Measurements from ENCODE around the gene PATJ. TPM values are rescaled to one million over a fixed set of nuclear protein-coding genes. Genes with fewer than 3 reads are reported as not detected.

PATJ gene
- total and polyA plus RNA-seq, 2 experiments from 2014 or later: 35.3 to 68.4 TPM

- peak overlapping the region; percentile 96 for H3K27ac Mint-ChIP-seq
- H3F3A ChIP-seq (replicated peaks; ENCODE audit: low read depth): no peaks in the 10 kb centered on the region
- 0 out of 3 replicates have a peak, but pooled peaks cover 3% of the 10 kb centered on the region for H3K9me3 Mint-ChIP-seq
- H3K9me2 ChIP-seq (ENCODE audit: insufficient read depth): peaks cover 4% of the 10 kb centered on the region; the same call in 1 of the 2 replicates
- no peaks in the 10 kb centered on the region for H3K36me3 ChIP-seq (ENCODE audit: insufficient read depth)
- peaks cover 68% of the 10 kb centered on the region for H3K4me1 Mint-ChIP-seq
- H3K27me3 ChIP-seq (ENCODE audit: insufficient read depth): no peaks in the 10 kb centered on the region
- peak; percentile 71 for ATAC-seq
- H3K27me3 Mint-ChIP-seq (ENCODE audit: insufficient read depth, low read depth, poor library complexity): peaks cover 4% of the 10 kb centered on the region
- DNase-seq (ENCODE audit: low spot score): peak; percentile 71
- H3K4me3 ChIP-seq: no peak overlapping the region
- TF ChIP-seq CTCF (conservative IDR thresholded peaks at IDR 0.05; ENCODE audit: low read depth in 2 of 2) (no peak), EZH2 (IDR thresholded peaks at IDR 0.05; ENCODE audit: low read depth, unreplicated experiment) (no peak), ZNF462 (CRISPR knock-in tag; IDR thresholded peaks at IDR 0.05) (no peak), NANOG (IDR thresholded peaks at IDR 0.05; ENCODE audit: borderline replicate concordance) (no peak), CREB1 (CRISPR knock-in tag; IDR thresholded peaks at IDR 0.05; ENCODE audit: low read depth) (no peak), JUNB (IDR thresholded peaks at IDR 0.05; ENCODE audit: unreplicated experiment) (no peak), EZH2phosphoT487 (IDR thresholded peaks at IDR 0.05; ENCODE audit: unreplicated experiment) (no peak), ZNF114 (CRISPR knock-in tag; IDR thresholded peaks at IDR 0.05) (no peak), ZNF331 (CRISPR knock-in tag; IDR thresholded peaks at IDR 0.05; ENCODE audit: low read depth) (no peak), POLR2AphosphoS5 (IDR thresholded peaks at IDR 0.05; ENCODE audit: low read depth) (no peak), STAT1 (IDR thresholded peaks at IDR 0.05; ENCODE audit: unreplicated experiment) (no peak)
- TF ChIP-seq, protein P1, sequence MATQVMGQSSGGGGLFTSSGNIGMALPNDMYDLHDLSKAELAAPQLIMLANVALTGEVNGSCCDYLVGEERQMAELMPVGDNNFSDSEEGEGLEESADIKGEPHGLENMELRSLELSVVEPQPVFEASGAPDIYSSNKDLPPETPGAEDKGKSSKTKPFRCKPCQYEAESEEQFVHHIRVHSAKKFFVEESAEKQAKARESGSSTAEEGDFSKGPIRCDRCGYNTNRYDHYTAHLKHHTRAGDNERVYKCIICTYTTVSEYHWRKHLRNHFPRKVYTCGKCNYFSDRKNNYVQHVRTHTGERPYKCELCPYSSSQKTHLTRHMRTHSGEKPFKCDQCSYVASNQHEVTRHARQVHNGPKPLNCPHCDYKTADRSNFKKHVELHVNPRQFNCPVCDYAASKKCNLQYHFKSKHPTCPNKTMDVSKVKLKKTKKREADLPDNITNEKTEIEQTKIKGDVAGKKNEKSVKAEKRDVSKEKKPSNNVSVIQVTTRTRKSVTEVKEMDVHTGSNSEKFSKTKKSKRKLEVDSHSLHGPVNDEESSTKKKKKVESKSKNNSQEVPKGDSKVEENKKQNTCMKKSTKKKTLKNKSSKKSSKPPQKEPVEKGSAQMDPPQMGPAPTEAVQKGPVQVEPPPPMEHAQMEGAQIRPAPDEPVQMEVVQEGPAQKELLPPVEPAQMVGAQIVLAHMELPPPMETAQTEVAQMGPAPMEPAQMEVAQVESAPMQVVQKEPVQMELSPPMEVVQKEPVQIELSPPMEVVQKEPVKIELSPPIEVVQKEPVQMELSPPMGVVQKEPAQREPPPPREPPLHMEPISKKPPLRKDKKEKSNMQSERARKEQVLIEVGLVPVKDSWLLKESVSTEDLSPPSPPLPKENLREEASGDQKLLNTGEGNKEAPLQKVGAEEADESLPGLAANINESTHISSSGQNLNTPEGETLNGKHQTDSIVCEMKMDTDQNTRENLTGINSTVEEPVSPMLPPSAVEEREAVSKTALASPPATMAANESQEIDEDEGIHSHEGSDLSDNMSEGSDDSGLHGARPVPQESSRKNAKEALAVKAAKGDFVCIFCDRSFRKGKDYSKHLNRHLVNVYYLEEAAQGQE (IDR thresholded peaks at IDR 0.05; ENCODE audit: unreplicated experiment): no peak
- TF ChIP-seq, protein P2, sequence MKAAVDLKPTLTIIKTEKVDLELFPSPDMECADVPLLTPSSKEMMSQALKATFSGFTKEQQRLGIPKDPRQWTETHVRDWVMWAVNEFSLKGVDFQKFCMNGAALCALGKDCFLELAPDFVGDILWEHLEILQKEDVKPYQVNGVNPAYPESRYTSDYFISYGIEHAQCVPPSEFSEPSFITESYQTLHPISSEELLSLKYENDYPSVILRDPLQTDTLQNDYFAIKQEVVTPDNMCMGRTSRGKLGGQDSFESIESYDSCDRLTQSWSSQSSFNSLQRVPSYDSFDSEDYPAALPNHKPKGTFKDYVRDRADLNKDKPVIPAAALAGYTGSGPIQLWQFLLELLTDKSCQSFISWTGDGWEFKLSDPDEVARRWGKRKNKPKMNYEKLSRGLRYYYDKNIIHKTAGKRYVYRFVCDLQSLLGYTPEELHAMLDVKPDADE (IDR thresholded peaks at IDR 0.05): no peak
- H3K36me3 Mint-ChIP-seq (ENCODE audit: low read depth): no peaks in the 10 kb centered on the region
- H4K20me1 ChIP-seq (replicated peaks; ENCODE audit: insufficient read depth): no peaks in the 10 kb centered on the region; the same call in 1 of the 2 replicates
- H2AFZ ChIP-seq: no peak overlapping the region
- peak overlapping the region; percentile 47; the same call in 2 of the 3 replicates for H3K4me3 Mint-ChIP-seq
- peak overlapping the region; percentile 9; the same call in 1 of the 2 replicates for H3K4me2 ChIP-seq
- peak overlapping the region; percentile 86 for H3K27ac ChIP-seq (ENCODE audit: low read depth)
- peaks cover 49% of the 10 kb centered on the region for H3K4me1 ChIP-seq (ENCODE audit: insufficient read depth)
- H3K79me2 ChIP-seq (replicated peaks; ENCODE audit: insufficient read depth): 0 out of 2 replicates have a peak, but pooled peaks cover 6% of the 10 kb centered on the region
Observed at GRCh38 chr1:62176597-62177312, 434.5 kb downstream of the PATJ start.
